Osteoblast (primary cell): ENCODE data around the gene ZFP42. TPM values are rescaled to one million over a fixed set of nuclear protein-coding genes. Genes with fewer than 3 reads are reported as not detected.

ENCODE experiments used
- DNase-seq: peaks from one replicate; pipeline ENCODE4 v3.0.0; 2011; ENCODE audit warnings: low spot score, mixed read lengths; ENCODE audit not compliant: insufficient read length; ENCODE audit errors: missing footprints
- H2AFZ ChIP-seq: 2 replicates; pipeline ENCODE4 v1.6.0; 2011; ENCODE audit warnings: mild to moderate bottlenecking, low read length
- H3K27ac ChIP-seq: 2 replicates; pipeline ENCODE4 v1.5.1; 2011; ENCODE audit warnings: mild to moderate bottlenecking, low read depth, low read length, moderate library complexity
- H3K27me3 ChIP-seq: 2 replicates; pipeline ENCODE4 v1.6.0; 2012; ENCODE audit warnings: mild to moderate bottlenecking, control low read depth, inconsistent platforms, low read length, moderate library complexity; ENCODE audit not compliant: insufficient read depth
- H3K36me3 ChIP-seq: 2 replicates; pipeline ENCODE4 v1.5.1; 2011; ENCODE audit warnings: mild to moderate bottlenecking, low read length, control low read depth, moderate library complexity; ENCODE audit not compliant: insufficient read depth
- H3K4me1 ChIP-seq: 2 replicates; pipeline ENCODE4 v1.5.1; 2011; ENCODE audit warnings: mild to moderate bottlenecking, low read length, control low read depth, moderate library complexity; ENCODE audit not compliant: insufficient read depth
- H3K4me2 ChIP-seq: 2 replicates; pipeline ENCODE4 v1.6.0; 2011; ENCODE audit warnings: mild to moderate bottlenecking, low read length; ENCODE audit not compliant: insufficient read depth
- H3K4me3 ChIP-seq: fragments of 200-600 bp; sonication (generic); 3 replicates; pipeline ENCODE4 v1.5.1; 2012; ENCODE audit warnings: mild to moderate bottlenecking, low read length, inconsistent platforms; ENCODE audit not compliant: insufficient read depth
- H3K79me2 ChIP-seq: 2 replicates; pipeline ENCODE4 v1.6.0; 2012; ENCODE audit warnings: mild to moderate bottlenecking, low read length, control low read depth, inconsistent platforms; ENCODE audit not compliant: insufficient read depth
- H3K9me3 ChIP-seq: 2 replicates; pipeline ENCODE4 v1.5.1; 2011; ENCODE audit warnings: low read depth, low read length, control low read depth
- H4K20me1 ChIP-seq: 2 replicates; pipeline ENCODE4 v1.6.0; 2012; ENCODE audit warnings: mild to moderate bottlenecking, low read length, control low read depth; ENCODE audit not compliant: insufficient read depth
- CTCF ChIP-seq: IDR thresholded peaks from 2 replicates; pipeline ENCODE4 v1.5.1; 2011; ENCODE audit warnings: mild to moderate bottlenecking, low read depth, low read length, moderate library complexity; ENCODE audit errors: extremely low read depth
- total RNA-seq: library from RNA; depleted of rRNA; stranded (reverse); fragments of >200 nt; gene quantifications from 2 replicates; pipeline ENCODE4 v1.2.3, GENCODE V29; 2012

The ZFP42 gene
- total RNA-seq, 1 donor: not detected

GRCh38 chr4:188002323-188002722 is 6.8 kb downstream of the ZFP42 start:
- no peaks in the 10 kb centered on the region for H3K36me3 ChIP-seq
- no peaks in the 10 kb centered on the region for H3K9me3 ChIP-seq
- no peaks in the 10 kb centered on the region for H3K27me3 ChIP-seq
- no peak overlapping the region for H3K4me3 ChIP-seq
- no peak for TF ChIP-seq CTCF
- no peaks in the 10 kb centered on the region for H3K4me1 ChIP-seq
- H4K20me1 ChIP-seq: no peaks in the 10 kb centered on the region
- H3K27ac ChIP-seq: no peak overlapping the region
- no peak for DNase-seq
- H3K79me2 ChIP-seq: no peaks in the 10 kb centered on the region
- no peak overlapping the region for H3K4me2 ChIP-seq
- H2AFZ ChIP-seq: no peak overlapping the region

DNA sequence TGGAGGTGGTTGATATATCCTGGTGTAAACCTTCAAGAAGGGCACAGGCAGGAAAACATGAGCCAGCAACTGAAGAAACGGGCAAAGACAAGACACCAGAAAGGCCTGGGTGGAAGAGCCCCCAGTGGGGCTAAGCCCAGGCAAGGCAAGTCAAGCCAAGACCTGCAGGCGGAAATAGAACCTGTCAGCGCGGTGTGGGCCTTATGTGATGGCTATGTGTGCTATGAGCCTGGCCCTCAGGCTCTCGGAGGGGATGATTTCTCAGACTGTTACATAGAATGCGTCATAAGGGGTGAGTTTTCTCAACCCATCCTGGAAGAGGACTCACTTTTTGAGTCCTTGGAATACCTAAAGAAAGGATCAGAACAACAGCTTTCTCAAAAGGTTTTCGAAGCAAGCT is 7.2 kb downstream of the ZFP42 start:
- no peak overlapping the region for H3K4me2 ChIP-seq
- no peak overlapping the region for H2AFZ ChIP-seq
- no peak overlapping the region for H3K27ac ChIP-seq
- no peaks in the 10 kb centered on the region for H3K4me1 ChIP-seq
- H3K9me3 ChIP-seq: no peaks in the 10 kb centered on the region
- TF ChIP-seq CTCF: no peak
- H3K4me3 ChIP-seq: no peak overlapping the region
- DNase-seq: no peak
- H4K20me1 ChIP-seq: no peaks in the 10 kb centered on the region
- no peaks in the 10 kb centered on the region for H3K79me2 ChIP-seq
- H3K36me3 ChIP-seq: no peaks in the 10 kb centered on the region
- no peaks in the 10 kb centered on the region for H3K27me3 ChIP-seq

GRCh38 chr4:188005561-188005960 is 10.0 kb downstream of the ZFP42 start:
- no peak overlapping the region for H3K4me3 ChIP-seq
- H3K4me1 ChIP-seq: no peaks in the 10 kb centered on the region
- no peaks in the 10 kb centered on the region for H3K9me3 ChIP-seq
- no peaks in the 10 kb centered on the region for H3K36me3 ChIP-seq
- TF ChIP-seq CTCF: no peak
- no peak overlapping the region for H3K27ac ChIP-seq
- H3K4me2 ChIP-seq: no peak overlapping the region
- H3K27me3 ChIP-seq: no peaks in the 10 kb centered on the region
- no peak for DNase-seq
- H3K79me2 ChIP-seq: no peaks in the 10 kb centered on the region
- H4K20me1 ChIP-seq: no peaks in the 10 kb centered on the region
- H2AFZ ChIP-seq: no peak overlapping the region

- Histone ChIP-seq H3K27me3 (no peaks in the 10 kb centered on the region), H3K4me3 (no peak overlapping the region), H4K20me1 (no peaks in the 10 kb centered on the region), H3K9me3 (no peaks in the 10 kb centered on the region), H3K4me1 (no peaks in the 10 kb centered on the region), H3K4me2 (no peak overlapping the region), H3K79me2 (no peaks in the 10 kb centered on the region), H2AFZ (peak overlapping the region; percentile 3), H3K27ac (no peak overlapping the region), H3K36me3 (no peaks in the 10 kb centered on the region)
- no peak for TF ChIP-seq CTCF
- DNase-seq: no peak
Measured at GRCh38 chr4:188006285-188006848, 10.8 kb downstream of the ZFP42 start.
